ENCODE data around the gene PSMB4.
"Not testable (repeated sequence)": the region's sequence is repeated elsewhere in the genome, so short reads cannot be mapped to it uniquely, and the experiment has no call there.

PSMB4 gene

GRCh38 chr1:151435174-151435573, 35.8 kb downstream of the PSMB4 start:
- DNase-seq (ENCODE audit: low spot score), result no peak
- in situ Hi-C loops (cut with MboI; ENCODE audit: low sequenced_read_pairs, unreplicated experiment), result no loop called here
- no peak for TF ChIP-seq CTCF (IDR thresholded peaks at IDR 0.05; ENCODE audit: borderline replicate concordance, control extremely low read depth, extremely low read depth, insufficient read depth, missing control alignments)

- no peak for DNase-seq (ENCODE audit: low spot score)
- no peak for TF ChIP-seq CTCF (IDR thresholded peaks at IDR 0.05; ENCODE audit: borderline replicate concordance, control extremely low read depth, extremely low read depth, insufficient read depth, missing control alignments)
- in situ Hi-C loops (cut with MboI; ENCODE audit: low sequenced_read_pairs, unreplicated experiment), result no loop called here
Observed at GRCh38 chr1:151436985-151437384, 37.6 kb downstream of the PSMB4 start.

- in situ Hi-C loops (cut with MboI; ENCODE audit: low sequenced_read_pairs, unreplicated experiment); DNase-seq (ENCODE audit: low spot score): not testable (repeated sequence)
Observed at GRCh38 chr1:151437396-151437795, 38.0 kb downstream of the PSMB4 start.

GRCh38 chr1:151443846-151444782, 44.7 kb downstream of the PSMB4 start:
- DNase-seq (ENCODE audit: low spot score), result peak; percentile 67
- in situ Hi-C loops (cut with MboI; ENCODE audit: low sequenced_read_pairs, unreplicated experiment), result no loop called here

GRCh38 chr1:151444783-151445177, 45.4 kb downstream of the PSMB4 start:
- no peak for TF ChIP-seq CTCF (IDR thresholded peaks at IDR 0.05; ENCODE audit: borderline replicate concordance, control extremely low read depth, extremely low read depth, insufficient read depth, missing control alignments)
- in situ Hi-C loops (cut with MboI; ENCODE audit: low sequenced_read_pairs, unreplicated experiment), result no loop called here
- no peak for DNase-seq (ENCODE audit: low spot score)

More at GRCh38 chr1:151443846-151444782, 44.7 kb downstream of the PSMB4 start:
- peak; percentile 42 for TF ChIP-seq CTCF (IDR thresholded peaks at IDR 0.05; ENCODE audit: borderline replicate concordance, control extremely low read depth, extremely low read depth, insufficient read depth, missing control alignments)

- in situ Hi-C loops (cut with MboI; ENCODE audit: low sequenced_read_pairs, unreplicated experiment), result no loop called here
- no peak for DNase-seq (ENCODE audit: low spot score)
- no peak for TF ChIP-seq CTCF (IDR thresholded peaks at IDR 0.05; ENCODE audit: borderline replicate concordance, control extremely low read depth, extremely low read depth, insufficient read depth, missing control alignments)
Observed at GRCh38 chr1:151447696-151448095, 48.3 kb downstream of the PSMB4 start.
